ENCODE results near the gene CACNA2D4. TPM values are rescaled to one million over a fixed set of nuclear protein-coding genes. Genes with fewer than 3 reads are reported as not detected.

Gene CACNA2D4
- total RNA-seq, 1 donor from 2014 or later, result 3.4 TPM

GRCh38 chr12:1870998-1871917 lies 47.2 kb downstream of the CACNA2D4 start:
- DNase-seq (ENCODE audit: low spot score), result no peak

DNA sequence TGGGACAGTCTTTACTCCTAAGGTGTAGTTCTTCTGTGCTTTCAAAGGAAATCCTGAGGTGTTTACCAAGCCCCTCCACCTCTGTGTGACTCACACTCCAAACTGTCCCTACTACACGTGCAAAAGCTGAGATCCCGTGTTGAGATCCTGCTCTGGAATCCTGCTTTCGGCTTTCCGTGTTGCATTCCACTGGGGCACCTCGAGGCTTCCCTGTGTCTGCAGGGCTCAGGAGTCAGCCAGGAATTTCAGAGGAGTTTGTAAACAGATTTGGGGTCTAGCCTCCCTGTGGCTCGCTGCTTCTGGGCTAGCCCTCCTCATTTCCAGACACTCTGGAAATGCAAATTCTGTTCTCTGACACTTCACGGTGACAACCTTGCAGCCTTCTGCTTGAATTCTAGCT lies 48.4 kb downstream of the CACNA2D4 start:
- peak; percentile 17 for DNase-seq (ENCODE audit: low spot score)

DNA sequence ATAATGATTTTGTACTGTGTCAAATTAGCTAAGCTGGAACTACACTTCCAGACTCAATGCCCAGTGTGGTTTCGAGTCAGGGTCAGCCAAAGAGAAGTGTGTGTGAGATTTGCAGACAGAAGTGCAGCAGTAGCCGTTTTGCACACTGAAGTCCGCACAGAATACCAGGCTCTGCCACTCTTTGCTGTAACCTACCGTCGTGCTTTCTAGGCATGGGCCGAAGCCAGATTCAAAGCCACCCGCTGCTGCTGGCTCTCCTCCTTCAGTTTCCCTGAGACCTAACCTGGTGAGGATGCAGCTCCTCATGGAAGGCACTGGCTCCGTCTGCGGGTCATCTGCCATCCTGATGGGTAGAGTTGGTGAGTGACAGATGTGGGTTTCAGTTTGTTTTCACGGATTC lies 49.3 kb downstream of the CACNA2D4 start:
- DNase-seq (ENCODE audit: low spot score), result peak; percentile 12

DNA sequence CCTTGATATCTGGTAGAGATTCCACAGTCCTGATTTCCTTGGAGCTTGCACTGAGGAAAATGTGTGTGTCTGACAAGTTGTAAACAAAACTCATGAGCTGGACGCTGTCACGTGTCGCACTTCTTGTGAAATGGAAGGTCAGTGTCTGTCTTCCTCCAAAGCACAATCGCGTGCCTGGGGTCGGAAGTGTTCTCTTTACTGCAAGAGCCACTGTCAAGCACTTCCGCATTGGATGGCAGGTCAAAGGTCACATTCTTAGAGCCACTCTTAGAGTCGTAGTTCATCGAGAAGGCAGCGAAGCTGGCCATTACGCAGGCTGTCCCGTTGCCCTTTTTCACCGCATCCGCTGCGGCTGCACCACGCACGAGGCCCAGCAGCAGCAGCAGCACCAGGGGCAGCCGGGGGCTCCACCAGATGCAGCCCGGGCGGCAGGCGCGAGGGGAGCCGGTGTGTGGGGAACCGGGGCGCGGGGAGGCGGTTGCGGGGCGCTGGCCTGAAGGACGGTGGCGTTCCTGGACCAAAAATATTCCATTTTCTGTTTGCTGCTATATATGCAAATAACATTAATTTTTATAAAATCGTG lies 53.1 kb downstream of the CACNA2D4 start:
- no peak for DNase-seq (ENCODE audit: low spot score)

GRCh38 chr12:1864867-1865266 lies 53.6 kb downstream of the CACNA2D4 start:
- no peak for DNase-seq (ENCODE audit: low spot score)

GRCh38 chr12:1864456-1864855 lies 54.0 kb downstream of the CACNA2D4 start:
- DNase-seq (ENCODE audit: low spot score), result no peak

- DNase-seq (ENCODE audit: low spot score), result no peak
Observed at GRCh38 chr12:1863823-1864222, 54.6 kb downstream of the CACNA2D4 start.

DNA sequence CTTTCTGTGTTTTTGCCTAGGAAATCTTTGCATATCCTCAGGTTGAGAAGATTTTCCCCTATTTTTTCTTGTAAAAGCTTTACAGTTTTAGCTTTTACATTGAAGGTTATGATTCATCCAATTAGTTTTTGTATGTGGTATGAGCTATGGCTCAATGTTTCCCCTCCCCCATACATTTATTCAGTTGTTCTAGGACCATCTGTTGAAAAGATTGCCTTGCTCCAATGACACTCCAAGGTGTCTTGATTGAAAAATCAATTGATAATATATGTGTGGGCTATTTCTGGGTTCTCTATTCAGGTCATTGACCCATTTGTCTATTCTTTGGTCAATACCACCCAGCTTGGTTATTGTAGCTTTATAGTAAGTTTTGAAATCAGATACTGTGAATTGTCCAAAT lies 55.5 kb downstream of the CACNA2D4 start:
- no peak for DNase-seq (ENCODE audit: low spot score)

- DNase-seq (ENCODE audit: low spot score), result no peak
Observed at GRCh38 chr12:1859643-1860042, 58.8 kb downstream of the CACNA2D4 start.

DNA sequence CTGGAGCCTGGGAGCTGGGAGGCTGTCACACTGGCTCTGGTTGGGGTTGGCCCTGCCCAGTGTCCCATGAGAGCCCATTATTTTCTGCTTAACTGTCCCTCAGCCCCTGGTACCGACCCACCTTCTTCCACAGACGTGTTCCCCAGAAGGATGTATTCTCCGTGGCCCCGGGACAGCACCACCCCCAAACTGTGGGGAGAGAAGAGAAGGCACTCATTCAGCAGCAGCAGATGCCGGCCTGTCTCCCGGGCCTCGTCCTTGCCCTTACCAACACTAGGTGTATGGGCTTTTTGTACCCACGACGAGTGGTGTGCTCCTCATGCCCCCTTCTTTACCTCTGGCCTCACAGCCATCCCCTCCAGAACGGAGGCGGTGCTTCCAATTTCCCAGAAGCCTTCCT lies 60.0 kb downstream of the CACNA2D4 start:
- no peak for DNase-seq (ENCODE audit: low spot score)

DNA sequence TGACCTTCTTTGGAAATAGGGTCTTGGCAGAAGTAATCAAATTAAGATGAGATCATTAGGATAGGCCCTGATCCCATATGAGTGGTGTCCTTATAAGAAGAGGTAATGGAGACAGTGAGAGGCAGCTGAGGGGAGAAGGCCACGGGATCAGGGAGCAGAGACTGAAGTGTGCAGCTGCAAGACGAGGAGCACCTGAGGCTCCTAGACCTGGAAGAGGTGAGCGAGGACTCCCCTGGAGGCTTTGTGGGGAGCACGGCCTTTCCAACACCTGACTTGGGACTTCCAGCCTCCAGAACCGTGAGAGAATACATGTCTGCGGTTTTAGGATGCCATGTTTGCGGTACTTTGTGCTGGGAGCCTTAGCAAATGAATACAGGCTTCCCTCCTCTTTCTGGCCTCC lies 60.6 kb downstream of the CACNA2D4 start:
- no peak for DNase-seq (ENCODE audit: low spot score)

GRCh38 chr12:1857086-1857485 lies 61.4 kb downstream of the CACNA2D4 start:
- DNase-seq (ENCODE audit: low spot score), result no peak

- DNase-seq (ENCODE audit: low spot score), result no peak
Observed at GRCh38 chr12:1855241-1855640, 63.2 kb downstream of the CACNA2D4 start.

DNA sequence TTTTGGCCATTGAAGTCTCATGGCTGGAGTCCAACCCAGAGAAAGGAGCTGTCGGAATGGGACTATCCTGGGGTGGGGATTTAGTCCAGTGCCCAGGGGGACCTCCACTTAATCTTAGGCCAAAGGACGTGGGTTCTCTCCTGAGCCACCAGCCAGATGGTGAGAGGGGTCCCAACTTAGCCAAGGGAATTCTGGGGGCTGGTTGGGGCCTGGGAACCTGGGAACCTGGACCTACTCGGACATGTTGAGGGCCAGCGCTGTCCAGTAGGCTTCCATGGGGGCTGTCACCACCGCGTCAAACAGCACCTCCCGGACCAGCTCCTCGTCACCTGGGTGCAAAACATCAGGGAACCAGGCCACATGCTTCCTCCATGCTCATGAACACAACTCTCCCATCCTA lies 64.7 kb downstream of the CACNA2D4 start:
- no peak for DNase-seq (ENCODE audit: low spot score)

DNA sequence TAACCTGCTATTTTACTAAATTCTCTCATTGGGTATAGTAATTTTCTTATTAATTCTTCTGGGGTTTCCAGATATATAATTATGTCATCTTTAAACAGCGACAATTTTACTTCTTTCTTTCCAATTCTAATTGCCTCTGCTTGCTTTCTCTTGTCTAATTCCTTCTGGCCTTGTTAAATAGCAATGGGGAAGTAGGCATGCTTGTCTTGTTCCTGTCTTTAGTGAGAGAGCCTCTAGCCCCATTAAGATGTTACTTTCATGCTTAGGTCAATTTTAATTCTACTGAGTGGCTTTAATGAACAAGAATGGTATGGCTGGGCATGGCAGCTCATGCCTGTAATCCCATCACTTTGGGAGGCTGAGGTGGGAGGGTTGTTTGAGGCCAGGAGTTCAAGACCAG lies 66.4 kb downstream of the CACNA2D4 start:
- no peak for DNase-seq (ENCODE audit: low spot score)

- no peak for DNase-seq (ENCODE audit: low spot score)
Observed at GRCh38 chr12:1851151-1851701, 67.2 kb downstream of the CACNA2D4 start.

GRCh38 chr12:1848745-1849144 lies 69.7 kb downstream of the CACNA2D4 start:
- no peak for DNase-seq (ENCODE audit: low spot score)

- no peak for DNase-seq (ENCODE audit: low spot score)
Observed at GRCh38 chr12:1848146-1848545, 70.3 kb downstream of the CACNA2D4 start.

DNA sequence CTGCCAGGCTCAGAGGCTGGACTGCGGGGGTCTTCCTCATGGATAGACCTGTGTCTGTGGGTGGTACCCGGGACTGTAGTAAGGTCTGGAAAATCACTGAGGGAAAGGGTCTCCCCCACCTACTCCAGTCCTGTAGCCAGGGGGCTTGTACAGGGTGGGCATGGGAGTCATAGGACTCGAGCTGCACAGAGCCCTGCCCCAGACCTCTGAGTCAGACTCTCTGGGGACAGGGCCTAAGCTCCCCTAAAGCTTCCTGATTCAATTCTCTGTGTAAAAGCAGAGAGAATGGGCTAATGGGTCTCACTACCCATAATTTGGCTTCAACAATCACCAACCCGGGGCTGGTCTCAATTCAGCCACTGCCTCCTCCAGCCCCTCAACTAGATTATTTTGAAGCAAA lies 71.0 kb downstream of the CACNA2D4 start:
- DNase-seq (ENCODE audit: low spot score), result no peak

GRCh38 chr12:1846421-1847405 lies 71.7 kb downstream of the CACNA2D4 start:
- no peak for DNase-seq (ENCODE audit: low spot score)

DNA sequence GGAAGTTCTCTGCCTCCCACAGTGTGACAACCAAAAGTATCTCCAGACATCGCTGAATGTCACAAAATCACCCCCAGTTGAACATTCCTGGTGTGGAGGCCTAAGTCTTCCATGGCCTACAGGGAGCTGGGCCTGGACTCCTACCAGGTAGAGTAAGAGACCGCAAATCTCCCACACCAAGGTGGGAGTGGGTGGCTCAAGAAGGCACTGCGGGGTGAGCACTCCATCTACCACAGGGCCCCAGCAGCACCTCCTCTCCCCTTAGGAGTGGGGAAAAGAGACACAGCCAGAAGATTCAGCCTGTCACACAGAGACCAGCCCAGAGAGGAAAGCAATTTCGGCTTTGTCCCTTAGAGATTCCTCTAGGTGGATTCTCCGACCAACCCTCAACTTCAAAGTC lies 72.6 kb downstream of the CACNA2D4 start:
- no peak for DNase-seq (ENCODE audit: low spot score)

GRCh38 chr12:1845427-1845826 lies 73.0 kb downstream of the CACNA2D4 start:
- no peak for DNase-seq (ENCODE audit: low spot score)
